Measurements from ENCODE around the gene ADGRB2.

The ADGRB2 gene

GRCh38 chr1:31697369-31697984, 66.7 kb downstream of the ADGRB2 start:
- TF ChIP-seq CTCF (IDR thresholded peaks at IDR 0.05; ENCODE audit: low read depth, low read length) = no peak
- Histone ChIP-seq H3K27me3 (ENCODE audit: insufficient read depth, low read depth, severe bottlenecking) (no peaks in the 10 kb centered on the region), H3K4me3 (ENCODE audit: low read depth, low read length) (no peak overlapping the region), H3K9me3 (ENCODE audit: severe bottlenecking) (no peaks in the 10 kb centered on the region), H3K27ac (no peak overlapping the region), H3K36me3 (no peaks in the 10 kb centered on the region)
- no peak for DNase-seq

- TF ChIP-seq CTCF (IDR thresholded peaks at IDR 0.05; ENCODE audit: low read depth, low read length) = no peak
- H3K27ac ChIP-seq = no peak overlapping the region
- DNase-seq = no peak
These were observed 67.9 kb downstream of the ADGRB2 start for GRCh38 chr1:31696242-31696641.

GRCh38 chr1:31695327-31695726, 68.8 kb downstream of the ADGRB2 start:
- Histone ChIP-seq H3K27me3 (ENCODE audit: insufficient read depth, low read depth, severe bottlenecking) (no peaks in the 10 kb centered on the region), H3K27ac (no peak overlapping the region), H3K4me3 (ENCODE audit: low read depth, low read length) (no peak overlapping the region), H3K9me3 (ENCODE audit: severe bottlenecking) (no peaks in the 10 kb centered on the region), H3K36me3 (no peaks in the 10 kb centered on the region)
- TF ChIP-seq CTCF (IDR thresholded peaks at IDR 0.05; ENCODE audit: low read depth, low read length) = no peak
- DNase-seq = no peak

More at GRCh38 chr1:31696242-31696641, 67.9 kb downstream of the ADGRB2 start:
- no peaks in the 10 kb centered on the region for H3K36me3 ChIP-seq
- no peaks in the 10 kb centered on the region for H3K27me3 ChIP-seq (ENCODE audit: insufficient read depth, low read depth, severe bottlenecking)
- no peaks in the 10 kb centered on the region for H3K9me3 ChIP-seq (ENCODE audit: severe bottlenecking)
- no peak overlapping the region for H3K4me3 ChIP-seq (ENCODE audit: low read depth, low read length)

DNA sequence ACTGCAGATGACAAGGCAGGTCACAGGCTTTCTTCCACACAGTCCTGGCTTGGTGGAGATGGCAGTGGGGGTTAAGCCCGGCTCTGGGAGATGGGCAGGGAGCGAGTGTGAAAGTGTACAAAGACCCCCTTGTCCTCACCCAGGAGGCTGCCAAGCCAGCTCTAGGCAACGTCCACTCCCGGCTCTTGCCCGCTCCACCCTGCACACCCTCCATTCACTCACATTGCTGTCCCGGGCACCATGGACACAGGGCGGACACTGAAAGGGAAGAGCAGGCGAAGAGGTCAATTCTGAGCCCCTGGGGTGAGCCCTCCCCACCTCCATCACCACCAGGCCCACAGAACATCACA, 69.2 kb downstream of the ADGRB2 start:
- H3K9me3 ChIP-seq (ENCODE audit: severe bottlenecking) = no peaks in the 10 kb centered on the region
- DNase-seq = no peak
- TF ChIP-seq CTCF (IDR thresholded peaks at IDR 0.05; ENCODE audit: low read depth, low read length) = no peak
- no peaks in the 10 kb centered on the region for H3K27me3 ChIP-seq (ENCODE audit: insufficient read depth, low read depth, severe bottlenecking)
- no peaks in the 10 kb centered on the region for H3K36me3 ChIP-seq
- H3K4me3 ChIP-seq (ENCODE audit: low read depth, low read length) = no peak overlapping the region
- no peak overlapping the region for H3K27ac ChIP-seq

GRCh38 chr1:31694069-31694963, 69.8 kb downstream of the ADGRB2 start:
- no peak for TF ChIP-seq CTCF (IDR thresholded peaks at IDR 0.05; ENCODE audit: low read depth, low read length)
- H3K4me3 ChIP-seq (ENCODE audit: low read depth, low read length) = no peak overlapping the region
- no peak overlapping the region for H3K27ac ChIP-seq
- H3K27me3 ChIP-seq (ENCODE audit: insufficient read depth, low read depth, severe bottlenecking) = no peaks in the 10 kb centered on the region
- no peaks in the 10 kb centered on the region for H3K9me3 ChIP-seq (ENCODE audit: severe bottlenecking)
- H3K36me3 ChIP-seq = no peaks in the 10 kb centered on the region
- no peak for DNase-seq
